GM19023 (cell line): ENCODE results near the gene DCAKD.

ENCODE experiments used
- ATAC-seq: cut with Tn5 transposase; IDR thresholded peaks from one replicate; pipeline ENCODE4 v1.9.1; 2021; ENCODE audit warnings: mild to moderate bottlenecking, moderate library complexity; ENCODE audit not compliant: unreplicated experiment

DCAKD gene

GRCh38 chr17:45032174-45032541, 19.3 kb downstream of the DCAKD start:
- ATAC-seq = no peak

- ATAC-seq = no peak
Measured at GRCh38 chr17:45031231-45032173, 19.9 kb downstream of the DCAKD start.

- ATAC-seq = no peak
Measured at GRCh38 chr17:45030733-45031132, 20.7 kb downstream of the DCAKD start.

GRCh38 chr17:45029758-45030423, 21.5 kb downstream of the DCAKD start:
- ATAC-seq = no peak

- ATAC-seq = no peak
Measured at GRCh38 chr17:45029096-45029495, 22.3 kb downstream of the DCAKD start.

- ATAC-seq = no peak
Measured at GRCh38 chr17:45022655-45023339, 28.6 kb downstream of the DCAKD start.

GRCh38 chr17:45022288-45022648, 29.2 kb downstream of the DCAKD start:
- no peak for ATAC-seq

- no peak for ATAC-seq
Measured at GRCh38 chr17:45021607-45022287, 29.7 kb downstream of the DCAKD start.

GRCh38 chr17:45020354-45021138, 30.9 kb downstream of the DCAKD start:
- ATAC-seq = no peak

- no peak for ATAC-seq
Measured at GRCh38 chr17:45018848-45019711, 32.4 kb downstream of the DCAKD start.

GRCh38 chr17:45018514-45018847, 33.0 kb downstream of the DCAKD start:
- no peak for ATAC-seq

GRCh38 chr17:45016823-45017222, 34.6 kb downstream of the DCAKD start:
- no peak for ATAC-seq

- no peak for ATAC-seq
Measured at GRCh38 chr17:45016237-45016636, 35.2 kb downstream of the DCAKD start.

- no peak for ATAC-seq
Measured at GRCh38 chr17:45013021-45013997, 38.1 kb downstream of the DCAKD start.

GRCh38 chr17:45011767-45012166, 39.7 kb downstream of the DCAKD start:
- ATAC-seq = no peak

GRCh38 chr17:45009676-45010467, 41.6 kb downstream of the DCAKD start:
- no peak for ATAC-seq

GRCh38 chr17:45008216-45008615, 43.2 kb downstream of the DCAKD start:
- no peak for ATAC-seq
